GM19025 (cell line): ENCODE results near the gene MAG.
A peak's percentile ranks its signal among the peaks of the same experiment; 100 is the strongest.

Experiments used
- ATAC-seq: cut with Tn5 transposase; IDR thresholded peaks from one replicate; pipeline ENCODE4 v1.9.1; 2021; ENCODE audit warnings: mild to moderate bottlenecking, low read depth, moderate library complexity; ENCODE audit not compliant: unreplicated experiment

The MAG gene

DNA sequence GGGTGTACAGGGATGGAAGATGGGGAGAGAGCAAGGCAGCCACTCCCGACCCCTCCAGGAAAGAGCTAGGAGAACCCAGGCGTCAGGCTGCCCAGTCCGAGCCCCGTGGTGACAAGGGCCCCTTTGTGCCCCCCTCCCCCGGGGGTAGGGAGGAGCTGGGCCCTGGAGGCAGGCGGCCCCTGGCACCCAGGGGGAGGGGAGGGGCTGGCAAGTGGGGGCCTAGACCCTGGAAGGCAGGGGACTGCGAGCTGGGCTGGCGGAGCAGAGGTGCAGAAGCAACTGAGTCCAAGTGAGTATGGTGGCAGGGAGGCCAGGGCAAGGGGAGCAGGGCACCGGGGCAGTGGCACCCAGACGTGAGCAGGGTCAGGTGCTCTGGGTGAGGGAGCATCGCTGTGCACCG, at the start of gene MAG:
Gene MAG (plus strand): TSS at position 246 of the 400 bp plus-strand sequence. CDS start 3,248 bp downstream, outside the sequence.
- ATAC-seq, result no peak

- ATAC-seq, result no peak
These were observed 45.4 kb upstream of the MAG start for GRCh38 chr19:35246466-35247092.

DNA sequence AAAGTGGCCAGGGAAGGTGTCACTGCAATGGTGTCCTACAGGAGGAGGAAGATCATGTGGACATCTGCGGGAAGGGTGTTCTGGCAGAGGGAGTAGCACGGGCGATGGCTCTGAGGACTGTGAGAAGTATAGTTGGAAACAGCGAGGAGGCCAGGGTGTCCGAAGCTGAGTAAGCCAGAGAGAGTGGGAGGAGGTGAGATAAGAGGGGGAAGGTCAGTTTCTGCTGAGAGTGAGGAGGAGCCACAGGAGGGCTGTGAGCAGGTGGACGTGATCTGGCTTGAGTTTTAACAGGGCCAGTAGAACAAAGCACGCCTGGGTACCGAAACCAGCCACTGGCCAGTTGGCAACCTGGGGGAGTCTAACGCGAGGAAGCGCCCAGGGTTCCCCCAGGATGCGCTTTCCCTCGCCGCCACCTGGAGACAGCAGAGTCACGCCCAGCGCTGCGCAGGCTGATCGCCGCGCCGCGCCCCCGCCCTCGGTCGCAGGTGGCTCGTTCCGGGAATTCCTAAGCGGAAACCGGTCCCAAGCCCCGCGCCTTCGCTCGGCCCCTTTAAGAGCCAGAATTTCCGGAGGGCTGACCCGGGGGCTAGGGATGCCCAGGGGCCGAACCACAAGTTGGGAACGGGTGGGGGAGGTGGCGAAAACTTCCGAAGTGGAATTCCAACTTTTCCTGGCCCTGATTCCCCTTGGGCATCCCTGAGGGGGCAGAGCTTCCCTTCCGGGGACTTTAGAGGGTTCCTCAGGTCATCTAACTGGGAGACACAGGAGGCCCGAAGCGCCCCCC, 44.2 kb upstream of the MAG start:
- ATAC-seq, result peak; percentile 41

DNA sequence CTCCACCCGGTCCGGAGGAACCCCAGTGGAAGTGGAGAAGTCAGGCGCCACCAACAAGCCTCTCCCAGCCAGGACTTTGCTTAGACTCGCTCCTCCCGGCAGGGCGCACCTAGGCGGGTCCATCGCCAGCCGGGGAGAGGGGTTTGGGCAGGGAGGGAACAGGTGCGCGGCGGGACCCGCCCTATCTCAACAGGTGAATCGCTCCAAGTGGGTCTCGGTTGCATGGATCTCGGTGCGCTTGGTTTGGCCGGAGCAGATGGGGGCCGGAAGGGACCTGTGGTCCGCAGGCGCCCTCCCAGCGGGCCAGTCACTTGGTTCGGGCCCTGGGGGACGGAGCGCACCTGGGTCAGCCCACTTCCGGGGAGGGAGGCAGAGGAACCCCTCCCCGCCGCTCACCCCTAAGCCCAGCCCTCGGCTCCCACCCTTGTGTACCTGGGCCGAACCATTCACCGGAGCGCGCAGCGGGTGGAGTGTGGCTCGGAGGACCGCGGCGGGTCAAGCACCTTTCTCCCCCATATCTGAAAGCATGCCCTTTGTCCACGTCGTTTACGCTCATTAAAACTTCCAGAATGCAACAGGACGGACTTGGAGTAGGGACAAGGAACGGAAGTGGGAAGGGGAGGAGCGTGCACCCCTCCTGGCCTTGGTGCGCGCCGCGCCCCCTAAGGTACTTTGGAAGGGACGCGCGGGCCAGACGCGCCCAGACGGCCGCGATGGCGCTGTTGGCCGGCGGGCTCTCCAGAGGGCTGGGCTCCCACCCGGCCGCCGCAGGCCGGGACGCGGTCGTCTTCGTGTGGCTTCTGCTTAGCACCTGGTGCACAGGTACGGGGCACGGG, 43.4 kb upstream of the MAG start, which contains the start of gene LSR:
Gene LSR (plus strand): TSS at position 693 of the 836 bp plus-strand sequence. CDS start 21 bp downstream, at position 714.
- ATAC-seq, result peak; percentile 77

DNA sequence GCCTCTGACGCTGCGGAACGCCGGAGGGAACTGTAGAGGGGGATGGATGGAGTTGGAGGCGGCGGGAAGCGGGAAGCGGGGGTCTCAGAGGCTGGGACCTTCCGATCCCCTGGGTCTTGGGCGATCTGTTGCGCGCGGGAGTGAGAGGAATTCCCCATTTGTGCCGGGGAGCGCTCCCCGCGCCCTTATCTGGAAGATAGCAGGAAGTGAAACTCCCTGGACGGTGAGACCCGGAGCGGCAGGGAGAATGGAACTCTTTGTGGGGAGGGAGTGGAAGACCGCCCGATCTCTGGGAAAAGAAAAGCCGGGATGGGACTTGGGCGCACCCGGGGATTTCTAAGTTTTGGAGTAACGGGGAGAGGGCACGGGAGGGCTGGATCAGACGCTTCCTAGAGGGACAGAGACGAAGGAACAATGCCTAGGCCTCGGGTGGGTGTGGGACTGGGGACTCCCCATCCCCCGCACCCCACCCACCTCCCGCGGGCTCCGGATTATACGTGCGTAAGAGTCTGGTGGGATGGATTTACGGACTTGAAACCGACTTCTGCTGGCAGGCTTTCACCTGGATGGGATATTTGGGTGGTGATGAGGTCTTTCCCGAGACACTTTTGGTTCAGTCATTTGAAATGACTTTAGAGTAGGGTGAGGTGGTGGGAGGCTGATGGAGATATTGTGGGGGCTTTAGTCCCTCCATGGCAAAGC, 42.7 kb upstream of the MAG start:
- ATAC-seq, result no peak

GRCh38 chr19:35249848-35250711, 41.9 kb upstream of the MAG start:
- ATAC-seq, result no peak

DNA sequence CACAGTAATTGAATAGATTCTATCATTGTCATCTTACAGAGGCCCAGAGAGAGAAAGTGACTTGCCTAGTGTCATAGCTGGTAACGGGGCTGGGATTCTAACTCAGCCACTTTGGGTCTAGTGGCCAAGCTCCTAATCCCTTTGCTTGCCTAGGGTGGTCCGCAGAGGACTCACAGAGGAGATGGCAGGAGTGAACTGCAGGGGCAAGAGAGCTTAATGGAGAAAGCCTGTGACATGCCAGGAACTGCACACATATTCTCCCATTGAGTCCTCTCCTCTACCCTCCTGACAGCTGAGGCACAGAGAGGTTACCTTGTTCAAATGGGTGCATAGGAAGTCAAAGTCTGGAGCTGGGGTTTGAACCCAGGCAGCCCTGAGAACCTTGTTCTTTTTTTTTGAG, 40.5 kb upstream of the MAG start:
- ATAC-seq, result no peak

GRCh38 chr19:35253316-35254286, 38.4 kb upstream of the MAG start:
- no peak for ATAC-seq

DNA sequence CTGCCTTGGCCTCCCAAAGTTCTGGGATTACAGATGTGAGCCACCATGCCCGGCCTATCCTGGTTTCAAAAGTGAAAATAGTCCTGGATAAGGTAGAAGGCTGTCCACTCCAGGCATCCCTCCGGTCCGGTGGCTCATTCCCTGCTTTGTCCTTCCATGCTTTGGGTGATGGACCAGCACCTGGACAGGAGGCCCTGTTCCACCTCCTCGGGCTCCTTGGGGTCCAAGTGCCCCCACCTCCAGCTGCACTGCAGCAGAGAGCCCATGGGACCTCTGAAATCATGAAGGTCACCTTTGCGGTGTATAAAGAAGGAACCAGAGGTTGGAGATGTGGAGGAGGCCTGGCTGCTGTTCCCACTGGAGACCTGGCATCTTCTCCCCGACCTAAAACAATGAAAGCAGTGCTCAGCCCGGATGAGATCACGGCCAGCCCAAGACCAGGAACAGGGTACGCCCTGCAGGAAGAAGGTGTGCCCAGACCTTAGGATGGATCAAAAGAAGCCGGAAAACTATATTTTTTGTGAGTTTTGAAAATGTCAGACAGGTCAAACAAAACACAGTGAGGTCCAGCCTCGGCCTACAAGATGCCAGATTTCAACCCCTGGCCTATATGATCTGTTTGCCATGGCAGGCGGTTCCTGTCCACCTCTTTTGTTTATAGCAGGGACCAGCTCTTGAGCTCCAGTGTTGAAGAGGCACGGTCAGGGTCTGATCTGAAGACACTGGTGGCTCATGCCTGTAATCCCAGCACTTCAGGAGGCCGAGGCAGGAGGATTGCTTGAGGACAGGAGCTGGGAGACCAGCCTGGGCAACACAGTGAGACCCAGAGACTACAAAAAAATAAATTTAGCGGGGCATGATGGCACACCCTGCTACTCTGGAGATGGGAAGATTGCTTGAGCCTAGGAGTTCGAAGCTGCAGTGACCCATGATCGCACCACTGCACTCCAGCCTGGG, 37.3 kb upstream of the MAG start:
- no peak for ATAC-seq

DNA sequence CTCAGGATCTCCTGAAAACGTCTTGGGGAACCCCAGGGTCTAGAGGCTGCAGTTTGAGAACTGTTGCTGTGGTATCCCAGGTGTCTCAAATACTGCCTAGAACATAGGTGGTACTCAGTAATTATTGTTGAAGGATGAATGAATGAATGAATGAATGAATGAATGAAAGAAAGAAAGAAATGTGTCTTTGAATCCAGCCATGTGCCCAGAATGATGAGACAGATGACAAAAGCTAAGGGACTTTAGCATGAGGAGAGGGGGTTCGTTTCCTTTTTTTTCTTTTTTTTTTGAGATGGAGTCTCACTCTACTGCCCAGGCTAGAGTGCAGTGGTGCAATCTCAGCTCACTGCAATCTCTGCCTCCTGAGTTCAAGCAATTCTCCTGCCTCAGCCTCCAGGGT, 35.4 kb upstream of the MAG start:
- ATAC-seq, result no peak

- no peak for ATAC-seq
These were observed 34.9 kb upstream of the MAG start for GRCh38 chr19:35257113-35257461.

DNA sequence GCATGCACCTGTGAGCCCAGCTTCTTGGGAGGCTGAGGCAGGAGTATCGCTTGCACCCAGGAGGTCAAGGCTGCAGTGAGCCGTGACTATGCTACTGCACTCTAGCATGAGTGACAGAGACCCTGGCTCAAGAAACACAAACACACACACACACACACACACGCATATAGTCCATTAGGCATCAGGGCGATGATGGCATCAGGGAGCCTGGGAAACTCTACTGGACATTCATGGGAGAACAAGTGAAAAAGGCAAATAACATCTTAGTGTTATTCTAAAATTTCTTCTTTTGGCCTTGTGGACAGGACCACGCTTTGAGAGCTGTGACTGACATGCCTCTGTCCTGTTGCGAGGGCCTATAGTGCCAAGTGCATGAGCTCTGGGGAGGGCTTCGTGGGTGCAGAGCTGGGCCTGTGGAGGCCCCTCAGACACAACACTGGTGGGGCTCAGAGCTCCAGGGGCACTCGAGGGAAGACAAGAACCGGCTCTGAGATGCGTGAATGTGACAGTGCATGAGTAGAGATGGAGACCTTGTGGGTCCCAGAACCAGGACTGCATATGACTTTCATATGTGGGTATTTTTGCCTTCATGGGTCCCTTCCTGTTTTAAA, 31.2 kb upstream of the MAG start:
- ATAC-seq, result no peak

GRCh38 chr19:35261356-35262100, 30.4 kb upstream of the MAG start:
- ATAC-seq, result no peak

- no peak for ATAC-seq
These were observed 29.7 kb upstream of the MAG start for GRCh38 chr19:35262101-35262761.

GRCh38 chr19:35264268-35265125, 27.5 kb upstream of the MAG start:
- no peak for ATAC-seq
